ENCODE data around the gene TM7SF2. TPM values are rescaled to one million over a fixed set of nuclear protein-coding genes. Genes with fewer than 3 reads are reported as not detected.
A peak's percentile ranks its signal among the peaks of the same experiment; 100 is the strongest.

TM7SF2 gene
- 102 and 104 TPM in 2 replicates for total RNA-seq
- long read RNA-seq, transcript TM7SF2-201 (10 exons, 1,722 nt): major isoform, 14 of 36 reads
- long read RNA-seq, partial matches to known transcripts: 1 of 36 reads
- long read RNA-seq, other reads (novel, unspliced or antisense): 21 of 36 reads

DNA sequence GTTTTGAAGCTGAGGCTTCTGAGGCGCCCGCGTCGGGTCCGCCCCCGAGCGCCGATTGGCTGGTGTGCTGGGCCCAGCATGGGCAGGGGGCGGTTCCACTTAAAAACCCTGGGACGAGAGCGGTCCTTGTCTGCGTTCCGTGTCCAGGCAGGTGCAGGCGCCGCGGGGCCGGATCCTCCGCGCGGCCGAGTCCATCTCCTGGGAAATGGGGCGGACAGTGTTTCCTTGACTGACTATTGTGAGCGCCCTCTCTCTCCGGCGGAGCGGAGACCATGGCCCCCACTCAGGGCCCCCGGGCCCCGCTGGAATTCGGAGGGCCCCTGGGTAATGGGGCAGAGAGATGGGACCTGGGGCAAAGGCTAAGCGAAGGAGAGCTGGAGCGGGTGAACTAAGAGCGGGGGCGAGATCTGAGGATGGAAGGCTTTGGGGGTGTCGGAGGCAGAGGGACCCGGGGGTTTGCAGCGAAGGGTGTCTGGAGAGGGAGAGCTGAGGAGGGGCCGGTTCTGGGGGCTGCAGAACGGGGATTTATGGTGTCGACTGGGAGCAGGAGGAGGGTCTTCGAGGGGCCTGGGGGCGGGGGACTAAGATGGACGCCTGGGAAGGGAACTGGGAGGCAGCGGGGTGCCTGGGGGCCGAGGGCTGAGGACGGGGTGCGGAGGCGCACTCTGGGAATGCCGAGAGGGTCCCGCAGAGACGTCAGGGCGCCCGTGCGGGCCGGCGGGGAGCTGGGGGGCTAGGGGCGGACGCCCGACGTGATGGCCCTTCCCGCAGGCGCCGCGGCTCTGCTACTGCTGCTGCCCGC, at the start of gene TM7SF2:
TSS of gene TM7SF2 (plus strand) at position 129 of the 802 bp plus-strand sequence. CDS start at position 273, 144 bp downstream.
- peaks cover 8% of the 10 kb centered on the region for H3K27me3 Mint-ChIP-seq (ENCODE audit: low read depth)
- H3K9me3 Mint-ChIP-seq: no peaks in the 10 kb centered on the region
- DNase-seq (ENCODE audit: low read depth, low spot score): peak; percentile 90
- peak within 1 kb of the TSS; percentile 99 for H3K4me3 Mint-ChIP-seq
- H3K4me1 Mint-ChIP-seq: peaks cover 30% of the 10 kb centered on the region
- H3K36me3 Mint-ChIP-seq (ENCODE audit: low read depth): no peaks in the 10 kb centered on the region
- TF ChIP-seq, protein P1, sequence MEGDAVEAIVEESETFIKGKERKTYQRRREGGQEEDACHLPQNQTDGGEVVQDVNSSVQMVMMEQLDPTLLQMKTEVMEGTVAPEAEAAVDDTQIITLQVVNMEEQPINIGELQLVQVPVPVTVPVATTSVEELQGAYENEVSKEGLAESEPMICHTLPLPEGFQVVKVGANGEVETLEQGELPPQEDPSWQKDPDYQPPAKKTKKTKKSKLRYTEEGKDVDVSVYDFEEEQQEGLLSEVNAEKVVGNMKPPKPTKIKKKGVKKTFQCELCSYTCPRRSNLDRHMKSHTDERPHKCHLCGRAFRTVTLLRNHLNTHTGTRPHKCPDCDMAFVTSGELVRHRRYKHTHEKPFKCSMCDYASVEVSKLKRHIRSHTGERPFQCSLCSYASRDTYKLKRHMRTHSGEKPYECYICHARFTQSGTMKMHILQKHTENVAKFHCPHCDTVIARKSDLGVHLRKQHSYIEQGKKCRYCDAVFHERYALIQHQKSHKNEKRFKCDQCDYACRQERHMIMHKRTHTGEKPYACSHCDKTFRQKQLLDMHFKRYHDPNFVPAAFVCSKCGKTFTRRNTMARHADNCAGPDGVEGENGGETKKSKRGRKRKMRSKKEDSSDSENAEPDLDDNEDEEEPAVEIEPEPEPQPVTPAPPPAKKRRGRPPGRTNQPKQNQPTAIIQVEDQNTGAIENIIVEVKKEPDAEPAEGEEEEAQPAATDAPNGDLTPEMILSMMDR (conservative IDR thresholded peaks at IDR 0.05): no peak
- peak within 1 kb of the TSS; percentile 92 for H3K27ac Mint-ChIP-seq (ENCODE audit: unreplicated experiment)

DNA sequence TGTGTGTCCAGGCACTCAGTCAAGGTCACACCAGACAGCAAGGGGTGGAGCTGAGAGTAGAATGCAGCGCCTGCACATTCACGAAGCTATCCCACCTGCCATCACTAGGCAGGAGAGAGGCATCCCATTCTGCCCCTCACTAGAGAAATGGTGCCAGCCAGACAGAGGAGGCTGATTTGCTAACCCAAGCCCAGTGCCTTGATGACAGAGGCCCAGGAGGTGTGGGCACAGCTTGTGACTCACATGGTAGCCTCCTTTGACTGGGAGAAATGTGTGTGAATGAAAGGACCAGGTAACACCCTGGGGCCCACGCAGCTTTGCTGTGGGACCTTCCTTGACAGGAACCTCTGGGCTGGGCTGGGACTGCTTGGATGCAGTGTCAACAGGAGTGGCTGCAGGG, 48.1 kb upstream of the TM7SF2 start:
- H3K4me3 Mint-ChIP-seq: no peak overlapping the region
- no peaks in the 10 kb centered on the region for H3K9me3 Mint-ChIP-seq
- peaks cover 9% of the 10 kb centered on the region for H3K27me3 Mint-ChIP-seq (ENCODE audit: low read depth)
- H3K4me1 Mint-ChIP-seq: no peaks in the 10 kb centered on the region
- no peak for DNase-seq (ENCODE audit: low read depth, low spot score)
- TF ChIP-seq, protein P1 (conservative IDR thresholded peaks at IDR 0.05): no peak
- no peaks in the 10 kb centered on the region for H3K36me3 Mint-ChIP-seq (ENCODE audit: low read depth)
- no peak overlapping the region for H3K27ac Mint-ChIP-seq (ENCODE audit: unreplicated experiment)

DNA sequence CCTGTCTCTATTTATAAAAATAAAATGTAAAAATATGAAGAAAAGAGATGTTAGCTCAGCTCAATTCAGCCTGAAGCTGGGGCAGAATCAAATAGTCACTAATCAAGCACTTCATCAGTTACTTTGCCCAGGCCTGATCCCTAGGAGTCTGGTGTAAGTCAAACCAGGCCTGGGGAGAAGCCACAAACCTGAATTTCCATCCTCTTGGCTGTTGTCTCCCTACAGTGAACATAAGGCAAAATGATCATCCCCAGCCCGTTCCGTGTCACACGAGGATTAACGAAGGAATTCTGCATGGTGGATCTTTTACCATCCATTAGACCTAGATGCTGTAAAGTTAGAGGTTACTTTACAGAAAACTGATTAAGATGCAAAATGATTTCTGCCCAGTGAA, 46.8 kb upstream of the TM7SF2 start:
- H3K4me1 Mint-ChIP-seq: no peaks in the 10 kb centered on the region
- H3K4me3 Mint-ChIP-seq: no peak overlapping the region
- DNase-seq (ENCODE audit: low read depth, low spot score): no peak
- H3K27ac Mint-ChIP-seq (ENCODE audit: unreplicated experiment): no peak overlapping the region
- peaks cover 5% of the 10 kb centered on the region for H3K27me3 Mint-ChIP-seq (ENCODE audit: low read depth)
- no peaks in the 10 kb centered on the region for H3K9me3 Mint-ChIP-seq
- TF ChIP-seq, protein P1 (conservative IDR thresholded peaks at IDR 0.05): no peak
- H3K36me3 Mint-ChIP-seq (ENCODE audit: low read depth): no peaks in the 10 kb centered on the region

DNA sequence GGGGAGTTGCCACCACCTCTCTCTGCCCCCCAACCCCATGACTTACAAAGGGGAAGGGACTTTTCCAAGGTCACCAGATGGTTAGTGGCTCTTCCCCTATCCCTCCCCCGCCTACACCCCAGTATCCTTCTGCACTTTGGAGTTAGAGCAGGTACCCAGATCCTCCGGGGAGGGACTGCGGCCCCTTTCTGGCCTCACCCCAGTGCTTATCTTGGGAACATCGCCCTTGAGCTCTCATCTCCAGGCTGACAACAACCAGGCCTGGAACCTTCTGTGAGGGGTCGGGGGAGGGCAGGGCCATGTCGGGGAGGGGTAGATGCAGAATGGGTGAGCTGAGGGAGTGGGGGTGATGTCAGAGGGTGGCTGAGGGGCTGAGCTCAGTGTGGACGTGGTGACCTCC, 45.8 kb upstream of the TM7SF2 start:
- Mint-ChIP-seq H3K4me1 (no peaks in the 10 kb centered on the region), H3K27ac (ENCODE audit: unreplicated experiment) (no peak overlapping the region), H3K27me3 (ENCODE audit: low read depth) (peaks cover 3% of the 10 kb centered on the region), H3K36me3 (ENCODE audit: low read depth) (no peaks in the 10 kb centered on the region), H3K9me3 (no peaks in the 10 kb centered on the region), H3K4me3 (no peak overlapping the region)
- TF ChIP-seq, protein P1 (conservative IDR thresholded peaks at IDR 0.05): no peak
- no peak for DNase-seq (ENCODE audit: low read depth, low spot score)

DNA sequence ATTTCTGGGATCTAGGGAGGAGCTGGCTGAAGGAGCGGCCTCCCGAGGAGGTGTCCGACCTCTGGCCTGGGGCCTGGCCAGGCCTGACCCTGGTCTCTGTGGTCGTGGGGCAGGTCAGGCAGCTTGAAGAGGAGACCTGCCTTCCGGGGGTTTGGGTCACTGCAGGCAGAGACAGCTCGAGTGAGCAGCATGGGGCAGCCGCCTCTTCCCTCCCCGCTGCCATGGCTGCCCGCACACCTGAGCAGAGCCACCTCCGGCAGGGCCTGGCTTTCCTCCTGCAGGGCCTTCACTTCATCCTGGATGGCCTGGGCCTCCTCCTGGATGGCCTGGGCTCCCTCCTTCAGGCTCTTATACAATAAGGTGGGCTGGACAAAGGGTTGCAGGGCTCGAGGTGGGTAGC, 45.4 kb upstream of the TM7SF2 start:
- no peak overlapping the region for H3K4me3 Mint-ChIP-seq
- DNase-seq (ENCODE audit: low read depth, low spot score): no peak
- H3K4me1 Mint-ChIP-seq: no peaks in the 10 kb centered on the region
- H3K27me3 Mint-ChIP-seq (ENCODE audit: low read depth): no peaks in the 10 kb centered on the region
- TF ChIP-seq, protein P1 (conservative IDR thresholded peaks at IDR 0.05): no peak
- H3K36me3 Mint-ChIP-seq (ENCODE audit: low read depth): no peaks in the 10 kb centered on the region
- no peaks in the 10 kb centered on the region for H3K9me3 Mint-ChIP-seq
- H3K27ac Mint-ChIP-seq (ENCODE audit: unreplicated experiment): no peak overlapping the region

Measured in neural crest cell (in vitro differentiated cells).